Activated naive CD4-positive, alpha-beta T cell treated with anti-CD3 and anti-CD28 coated beads, Interleukin-2, amount 50 U/mL, for 72 hours (primary cell): Measurements from ENCODE around the gene SPTSSB. TPM values are rescaled to one million over a fixed set of nuclear protein-coding genes. Genes with fewer than 3 reads are reported as not detected.

Source experiments
- ATAC-seq, 2 donors: fragments of 150-1000 bp; cut with Tn5 transposase; 2 replicates each; pipeline ENCODE4 v1.10.0; 2021; ENCODE audit warnings: mild to moderate bottlenecking in 2 of 2, moderate library complexity in 2 of 2
- DNase-seq, 2 donors: peaks; one replicate each; pipeline ENCODE4 v3.0.0; 2021 to 2022; ENCODE audit warnings: low spot score in 2 of 2
- H3K27ac Mint-ChIP-seq, 2 donors: one replicate each; pipeline ENCODE4 v1.8.0; 2022; ENCODE audit warnings: mild to moderate bottlenecking in 2 of 2, mixed read lengths in 2 of 2
- H3K36me3 Mint-ChIP-seq, 2 donors: one replicate each; pipeline ENCODE4 v1.8.0; 2022; ENCODE audit warnings: mixed read lengths in 2 of 2
- H3K9me3 Mint-ChIP-seq, 2 donors: one replicate each; pipeline ENCODE4 v1.8.0; 2022; ENCODE audit warnings: mixed read lengths in 2 of 2
- total RNA-seq, 2 donors: library from RNA; stranded (reverse); gene quantifications; one replicate each; pipeline ENCODE4 v1.2.3, GENCODE V29; 2022

Gene SPTSSB
- total RNA-seq, 2 donors from 2014 or later: not detected

- ATAC-seq: no peak
- no peaks in the 10 kb centered on the region for H3K36me3 Mint-ChIP-seq
- no peak overlapping the region for H3K27ac Mint-ChIP-seq
- no peaks in the 10 kb centered on the region for H3K9me3 Mint-ChIP-seq
- no peak for DNase-seq
These were observed 20.0 kb downstream of the SPTSSB start for GRCh38 chr3:161351330-161351729.

GRCh38 chr3:161350916-161351315 is 20.4 kb downstream of the SPTSSB start:
- ATAC-seq (no peak), DNase-seq (no peak)
- no peak overlapping the region for H3K27ac Mint-ChIP-seq
- no peaks in the 10 kb centered on the region for H3K36me3 Mint-ChIP-seq
- no peaks in the 10 kb centered on the region for H3K9me3 Mint-ChIP-seq

- DNase-seq (peak in 1 of 2 donors; percentile 36), ATAC-seq (peak; percentile 94)
- no peaks in the 10 kb centered on the region for H3K9me3 Mint-ChIP-seq
- H3K27ac Mint-ChIP-seq: peak overlapping the region in 1 of 2 donors; percentile 57
- no peaks in the 10 kb centered on the region for H3K36me3 Mint-ChIP-seq
These were observed 21.6 kb downstream of the SPTSSB start for GRCh38 chr3:161349529-161350312.

- DNase-seq: no peak
- ATAC-seq: peak; percentile 40 to 58
- H3K36me3 Mint-ChIP-seq: no peaks in the 10 kb centered on the region
- H3K27ac Mint-ChIP-seq: peak overlapping the region; percentile 57 to 75
- no peaks in the 10 kb centered on the region for H3K9me3 Mint-ChIP-seq
These were observed 22.4 kb downstream of the SPTSSB start for GRCh38 chr3:161348796-161349400.

GRCh38 chr3:161347726-161348125 is 23.6 kb downstream of the SPTSSB start:
- Mint-ChIP-seq H3K36me3 (no peaks in the 10 kb centered on the region), H3K27ac (no peak overlapping the region), H3K9me3 (no peaks in the 10 kb centered on the region)
- no peak for DNase-seq
- ATAC-seq: no peak

GRCh38 chr3:161345023-161345422 is 26.3 kb downstream of the SPTSSB start:
- Mint-ChIP-seq H3K27ac (no peak overlapping the region), H3K9me3 (no peaks in the 10 kb centered on the region), H3K36me3 (peaks cover 0 to 6% of the 10 kb centered on the region in 2 donors)
- ATAC-seq (no peak), DNase-seq (no peak)

GRCh38 chr3:161343986-161344385 is 27.3 kb downstream of the SPTSSB start:
- no peak for DNase-seq
- Mint-ChIP-seq H3K36me3 (peaks cover 0 to 6% of the 10 kb centered on the region in 2 donors), H3K9me3 (no peaks in the 10 kb centered on the region), H3K27ac (no peak overlapping the region)
- no peak for ATAC-seq

GRCh38 chr3:161343540-161343939 is 27.8 kb downstream of the SPTSSB start:
- ATAC-seq (no peak), DNase-seq (no peak)
- Mint-ChIP-seq H3K9me3 (no peaks in the 10 kb centered on the region), H3K27ac (no peak overlapping the region), H3K36me3 (peaks cover 0 to 6% of the 10 kb centered on the region in 2 donors)

- Mint-ChIP-seq H3K9me3 (no peaks in the 10 kb centered on the region), H3K27ac (no peak overlapping the region), H3K36me3 (peaks cover 0 to 6% of the 10 kb centered on the region in 2 donors)
- no peak for DNase-seq
- ATAC-seq: no peak
These were observed 28.7 kb downstream of the SPTSSB start for GRCh38 chr3:161342629-161343028.

GRCh38 chr3:161339517-161340500 is 31.5 kb downstream of the SPTSSB start:
- H3K27ac Mint-ChIP-seq: no peak overlapping the region
- H3K9me3 Mint-ChIP-seq: peaks cover 0 to 4% of the 10 kb centered on the region in 2 donors
- peaks cover 0 to 6% of the 10 kb centered on the region in 2 donors for H3K36me3 Mint-ChIP-seq
- ATAC-seq (no peak), DNase-seq (no peak)

GRCh38 chr3:161337311-161337710 is 34.0 kb downstream of the SPTSSB start:
- DNase-seq (no peak), ATAC-seq (no peak)
- Mint-ChIP-seq H3K36me3 (peaks cover 0 to 6% of the 10 kb centered on the region in 2 donors), H3K9me3 (peaks cover 0 to 4% of the 10 kb centered on the region in 2 donors), H3K27ac (no peak overlapping the region)

- Mint-ChIP-seq H3K36me3 (peaks cover 0 to 6% of the 10 kb centered on the region in 2 donors), H3K27ac (no peak overlapping the region), H3K9me3 (peaks cover 0 to 4% of the 10 kb centered on the region in 2 donors)
- no peak for ATAC-seq
- no peak for DNase-seq
These were observed 34.7 kb downstream of the SPTSSB start for GRCh38 chr3:161336661-161337060.

- Mint-ChIP-seq H3K9me3 (peaks cover 0 to 4% of the 10 kb centered on the region in 2 donors), H3K27ac (no peak overlapping the region), H3K36me3 (no peaks in the 10 kb centered on the region)
- no peak for ATAC-seq
- DNase-seq: no peak
These were observed 37.6 kb downstream of the SPTSSB start for GRCh38 chr3:161333696-161334095.

- H3K36me3 Mint-ChIP-seq: no peaks in the 10 kb centered on the region
- no peak for ATAC-seq
- no peak overlapping the region for H3K27ac Mint-ChIP-seq
- no peak for DNase-seq
- peaks cover 0 to 4% of the 10 kb centered on the region in 2 donors for H3K9me3 Mint-ChIP-seq
These were observed 38.5 kb downstream of the SPTSSB start for GRCh38 chr3:161332792-161333191.

GRCh38 chr3:161325059-161325458 is 46.3 kb downstream of the SPTSSB start:
- no peak overlapping the region for H3K27ac Mint-ChIP-seq
- H3K36me3 Mint-ChIP-seq: peaks cover 14% of the 10 kb centered on the region in 2 donors
- DNase-seq (no peak), ATAC-seq (no peak)
- peaks cover 9 to 10% of the 10 kb centered on the region in 2 donors for H3K9me3 Mint-ChIP-seq

GRCh38 chr3:161323926-161324621 is 47.2 kb downstream of the SPTSSB start:
- peaks cover 9 to 10% of the 10 kb centered on the region in 2 donors for H3K9me3 Mint-ChIP-seq
- ATAC-seq: no peak
- H3K36me3 Mint-ChIP-seq: peaks cover 18 to 19% of the 10 kb centered on the region in 2 donors
- H3K27ac Mint-ChIP-seq: no peak overlapping the region
- no peak for DNase-seq
